ENCODE data around the gene RRBP1. TPM values are rescaled to one million over a fixed set of nuclear protein-coding genes. Genes with fewer than 3 reads are reported as not detected.
A peak's percentile ranks its signal among the peaks of the same experiment; 100 is the strongest.

Gene RRBP1
- total RNA-seq, 2 donors from 2014 or later = 191 to 212 TPM

- Histone ChIP-seq H3K27ac (ENCODE audit: low read depth, low read length) (peak overlapping the region; percentile 63), H3K27me3 (ENCODE audit: control insufficient read depth, insufficient read depth, low read length, poor library complexity, severe bottlenecking) (no peaks in the 10 kb centered on the region), H3K9me3 (ENCODE audit: control insufficient read depth, low read length) (no peaks in the 10 kb centered on the region), H3K9ac (ENCODE audit: extremely low read depth, low read length, poor library complexity, severe bottlenecking) (no peak overlapping the region), H3K4me1 (ENCODE audit: control insufficient read depth, insufficient read depth, low read length) (no peaks in the 10 kb centered on the region), H3K36me3 (ENCODE audit: control insufficient read depth, insufficient read depth, low read length) (peaks cover 78% of the 10 kb centered on the region), H3K4me3 (ENCODE audit: low read length) (no peak overlapping the region)
- DNase-seq = peak; percentile 89
- H3K4me1 Mint-ChIP-seq = no peaks in the 10 kb centered on the region
- peaks cover 67% of the 10 kb centered on the region for H3K36me3 Mint-ChIP-seq (ENCODE audit: low read depth)
- no peaks in the 10 kb centered on the region for H3K27me3 Mint-ChIP-seq (ENCODE audit: insufficient read depth)
- no peaks in the 10 kb centered on the region for H3K9me3 Mint-ChIP-seq
- WGBS, 2 experiments (ENCODE audit: insufficient coverage in 1 of 2, insufficient read length in 1 of 2) = 87 to 89% methylated on average over 16 to 24 of the region's 24 CpGs
- TF ChIP-seq CTCF (conservative IDR thresholded peaks at IDR 0.05) = peak; percentile 32
- peak overlapping the region; percentile 67 for H3K27ac Mint-ChIP-seq
- H3K4me3 Mint-ChIP-seq = no peak overlapping the region
Observed at GRCh38 chr20:17636523-17637412, 45.3 kb downstream of the RRBP1 start.

- Histone ChIP-seq H3K27ac (ENCODE audit: low read depth, low read length) (peak overlapping the region; percentile 40), H3K4me1 (ENCODE audit: control insufficient read depth, insufficient read depth, low read length) (no peaks in the 10 kb centered on the region)
Observed at GRCh38 chr20:17635332-17636244, 46.5 kb downstream of the RRBP1 start.

More at GRCh38 chr20:17635332-17636244, 46.5 kb downstream of the RRBP1 start:
- DNase-seq = no peak
- H3K27ac Mint-ChIP-seq = peak overlapping the region; percentile 67
- H3K9me3 Mint-ChIP-seq = no peaks in the 10 kb centered on the region
- H3K4me1 Mint-ChIP-seq = no peaks in the 10 kb centered on the region
- Histone ChIP-seq H3K36me3 (ENCODE audit: control insufficient read depth, insufficient read depth, low read length) (peaks cover 80% of the 10 kb centered on the region), H3K4me3 (ENCODE audit: low read length) (no peak overlapping the region), H3K9ac (ENCODE audit: extremely low read depth, low read length, poor library complexity, severe bottlenecking) (no peak overlapping the region), H3K9me3 (ENCODE audit: control insufficient read depth, low read length) (no peaks in the 10 kb centered on the region), H3K27me3 (ENCODE audit: control insufficient read depth, insufficient read depth, low read length, poor library complexity, severe bottlenecking) (no peaks in the 10 kb centered on the region)
- H3K36me3 Mint-ChIP-seq (ENCODE audit: low read depth) = peaks cover 73% of the 10 kb centered on the region
- no peak overlapping the region for H3K4me3 Mint-ChIP-seq
- H3K27me3 Mint-ChIP-seq (ENCODE audit: insufficient read depth) = no peaks in the 10 kb centered on the region
- WGBS, 2 experiments (ENCODE audit: insufficient coverage in 1 of 2, insufficient read length in 1 of 2) = 93 to 100% methylated on average over 4 to 25 of the region's 25 CpGs
- no peak for TF ChIP-seq CTCF (conservative IDR thresholded peaks at IDR 0.05)

Measured in endodermal cell (in vitro differentiated cells).